ENCODE results near the gene PIK3IP1. TPM values are rescaled to one million over a fixed set of nuclear protein-coding genes. Genes with fewer than 3 reads are reported as not detected.
"Not testable (repeated sequence)": the region's sequence is repeated elsewhere in the genome, so short reads cannot be mapped to it uniquely, and the experiment has no call there.

The PIK3IP1 gene
- total RNA-seq, 4 donors from 2014 or later, result 32.8 to 61.2 (median 47.1) TPM

DNA sequence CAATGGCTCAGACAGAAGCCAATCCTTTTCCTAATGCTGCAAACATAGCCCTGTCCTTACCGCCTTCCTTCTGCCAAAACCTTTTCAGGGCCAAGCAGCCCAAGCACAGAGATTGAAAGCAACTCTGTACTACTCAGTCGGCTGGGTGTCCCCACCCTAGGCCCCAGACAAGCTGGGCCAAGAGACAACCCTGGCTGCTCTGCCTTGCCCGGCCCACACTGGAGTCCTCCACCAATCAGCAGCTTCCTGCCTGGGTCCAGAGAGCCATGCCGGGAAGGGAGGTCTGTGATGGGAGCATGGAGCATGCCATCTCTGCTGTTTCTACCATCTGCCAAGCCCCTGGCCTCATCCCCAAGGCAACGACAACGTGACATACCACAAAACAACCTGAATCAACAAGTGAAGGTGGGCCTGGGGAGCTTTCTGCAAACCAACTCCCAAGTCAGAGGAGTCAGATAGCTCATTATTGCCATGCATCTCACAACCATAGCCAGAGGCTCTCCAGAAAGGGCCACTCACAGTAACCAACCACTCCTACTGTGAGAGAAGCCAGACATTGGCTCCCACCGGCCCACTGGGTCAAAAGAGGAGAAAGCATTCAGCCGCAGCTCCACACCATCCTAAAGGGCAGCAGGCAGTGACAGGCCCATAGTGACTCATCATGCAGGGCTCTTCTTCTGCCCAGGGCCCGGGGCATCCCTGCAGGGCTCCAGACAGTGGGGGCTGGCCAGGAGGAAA lies 35.7 kb upstream of the PIK3IP1 start:
- no peak for ATAC-seq (ENCODE audit: low FRiP score)
- TF ChIP-seq, protein P1, sequence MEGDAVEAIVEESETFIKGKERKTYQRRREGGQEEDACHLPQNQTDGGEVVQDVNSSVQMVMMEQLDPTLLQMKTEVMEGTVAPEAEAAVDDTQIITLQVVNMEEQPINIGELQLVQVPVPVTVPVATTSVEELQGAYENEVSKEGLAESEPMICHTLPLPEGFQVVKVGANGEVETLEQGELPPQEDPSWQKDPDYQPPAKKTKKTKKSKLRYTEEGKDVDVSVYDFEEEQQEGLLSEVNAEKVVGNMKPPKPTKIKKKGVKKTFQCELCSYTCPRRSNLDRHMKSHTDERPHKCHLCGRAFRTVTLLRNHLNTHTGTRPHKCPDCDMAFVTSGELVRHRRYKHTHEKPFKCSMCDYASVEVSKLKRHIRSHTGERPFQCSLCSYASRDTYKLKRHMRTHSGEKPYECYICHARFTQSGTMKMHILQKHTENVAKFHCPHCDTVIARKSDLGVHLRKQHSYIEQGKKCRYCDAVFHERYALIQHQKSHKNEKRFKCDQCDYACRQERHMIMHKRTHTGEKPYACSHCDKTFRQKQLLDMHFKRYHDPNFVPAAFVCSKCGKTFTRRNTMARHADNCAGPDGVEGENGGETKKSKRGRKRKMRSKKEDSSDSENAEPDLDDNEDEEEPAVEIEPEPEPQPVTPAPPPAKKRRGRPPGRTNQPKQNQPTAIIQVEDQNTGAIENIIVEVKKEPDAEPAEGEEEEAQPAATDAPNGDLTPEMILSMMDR (IDR thresholded peaks at IDR 0.05), result no peak

DNA sequence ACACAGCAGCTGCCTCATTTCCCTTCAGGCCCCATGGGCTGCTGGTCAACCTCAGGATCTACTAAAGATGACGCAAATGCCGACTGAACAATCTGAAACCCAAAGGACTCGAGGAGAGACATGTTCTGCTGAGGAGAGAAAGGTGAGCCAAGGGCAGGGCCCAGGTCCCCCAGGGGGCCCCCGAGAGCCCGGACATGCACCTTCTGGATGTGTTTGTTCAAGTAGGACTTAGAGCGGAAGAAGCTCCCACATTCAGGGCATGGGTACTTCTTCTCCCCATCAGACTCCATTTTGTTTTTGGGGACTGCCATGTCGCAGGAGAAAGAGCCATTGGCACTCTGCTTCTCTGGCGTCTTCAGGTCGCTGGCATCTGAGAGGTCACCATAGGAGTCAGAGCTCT lies 34.6 kb upstream of the PIK3IP1 start:
- ATAC-seq (ENCODE audit: low FRiP score), result no peak
- TF ChIP-seq, protein P1 (IDR thresholded peaks at IDR 0.05), result no peak
- no peak for DNase-seq (ENCODE audit: low spot score)

More for the DNA sequence above, 35.7 kb upstream of the PIK3IP1 start:
- no peak for DNase-seq (ENCODE audit: low spot score)

DNA sequence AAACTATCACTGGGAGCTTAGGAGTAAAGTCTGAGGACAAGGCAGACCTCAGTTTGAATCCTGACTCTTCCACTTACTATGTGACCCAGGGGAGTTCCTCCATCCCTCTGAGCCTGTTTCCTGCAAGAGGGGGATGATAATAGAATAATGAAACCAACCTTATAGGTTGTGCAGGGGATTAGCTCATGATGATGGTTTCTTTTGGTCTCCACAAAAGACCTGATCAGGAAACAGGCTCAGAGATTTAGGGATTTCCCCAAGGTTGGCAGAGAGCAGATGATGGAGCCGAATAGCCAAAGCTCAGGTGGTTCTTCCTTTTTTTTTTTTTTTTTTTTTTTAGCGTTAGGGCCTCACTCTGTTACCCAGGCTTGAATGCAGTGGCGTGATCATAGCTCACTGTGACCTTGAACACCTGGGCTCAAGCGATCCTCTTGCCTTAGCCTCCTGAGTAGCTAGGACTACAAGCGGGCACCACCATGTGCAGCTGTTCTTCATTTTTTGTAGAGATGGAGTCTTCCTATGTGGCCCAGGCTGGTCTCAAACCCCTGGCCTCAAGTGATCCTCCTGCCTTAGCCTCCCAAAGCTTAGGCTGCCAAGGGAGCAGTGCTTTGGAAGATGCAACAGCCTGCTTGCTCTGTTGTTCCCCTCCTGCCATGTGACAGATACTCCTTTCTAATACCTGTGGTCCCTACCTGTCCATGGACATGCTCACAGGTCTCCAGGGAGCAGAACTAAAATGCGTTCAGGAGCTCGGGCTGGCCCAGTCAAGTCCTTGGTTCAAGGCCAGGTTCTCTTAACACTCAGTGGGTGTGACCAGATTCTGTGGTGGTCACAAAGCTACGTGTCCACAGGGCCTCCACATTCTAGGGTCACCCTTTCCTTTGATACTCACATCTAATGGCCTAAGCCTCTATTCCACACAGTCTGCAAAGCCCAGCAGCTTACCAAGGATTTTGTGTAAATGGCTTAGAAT lies 31.6 kb upstream of the PIK3IP1 start:
- TF ChIP-seq, protein P1 (IDR thresholded peaks at IDR 0.05), result no peak
- ATAC-seq (ENCODE audit: low FRiP score), result no peak
- DNase-seq (ENCODE audit: low spot score), result no peak

DNA sequence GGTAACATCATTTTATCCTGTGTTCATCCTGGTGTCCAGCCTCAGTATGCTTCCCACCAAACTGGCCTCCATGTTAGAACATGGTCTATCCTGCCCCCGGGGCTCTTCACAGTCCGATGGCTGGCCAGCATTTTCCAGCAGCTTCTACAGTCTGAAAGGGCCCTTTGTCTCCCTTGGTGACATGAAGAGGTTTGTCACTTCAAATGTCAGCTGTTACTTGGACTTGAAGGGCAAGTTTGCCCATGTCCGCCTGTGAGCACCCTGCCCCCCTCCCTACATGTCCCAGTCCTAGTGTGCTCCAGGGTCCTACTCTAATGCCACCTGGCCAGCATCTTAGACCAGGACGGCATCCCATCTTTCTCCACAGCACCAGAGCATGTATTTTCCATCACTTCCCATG lies 29.1 kb upstream of the PIK3IP1 start:
- no peak for DNase-seq (ENCODE audit: low spot score)
- no peak for ATAC-seq (ENCODE audit: low FRiP score)

DNA sequence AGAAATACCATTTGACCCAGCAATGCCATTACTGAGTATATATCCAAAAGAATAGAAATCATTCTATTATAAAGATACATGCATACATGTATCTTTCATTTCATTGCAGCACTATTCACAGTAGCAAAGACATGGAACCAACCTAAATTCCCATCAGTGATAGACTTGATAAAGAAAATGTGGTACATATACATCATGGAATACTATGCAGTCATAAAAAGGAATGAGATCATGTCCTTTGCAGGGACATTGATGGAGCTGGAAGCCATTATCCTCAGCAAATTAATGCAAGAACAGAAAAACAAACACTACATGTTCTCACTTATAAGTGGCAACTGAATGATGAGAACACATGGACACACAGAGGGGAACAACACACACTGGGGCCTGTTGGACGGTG lies 21.9 kb upstream of the PIK3IP1 start:
- DNase-seq (ENCODE audit: low spot score), result not testable (repeated sequence)

More for the DNA sequence above, 29.1 kb upstream of the PIK3IP1 start:
- TF ChIP-seq, protein P1 (IDR thresholded peaks at IDR 0.05), result no peak

DNA sequence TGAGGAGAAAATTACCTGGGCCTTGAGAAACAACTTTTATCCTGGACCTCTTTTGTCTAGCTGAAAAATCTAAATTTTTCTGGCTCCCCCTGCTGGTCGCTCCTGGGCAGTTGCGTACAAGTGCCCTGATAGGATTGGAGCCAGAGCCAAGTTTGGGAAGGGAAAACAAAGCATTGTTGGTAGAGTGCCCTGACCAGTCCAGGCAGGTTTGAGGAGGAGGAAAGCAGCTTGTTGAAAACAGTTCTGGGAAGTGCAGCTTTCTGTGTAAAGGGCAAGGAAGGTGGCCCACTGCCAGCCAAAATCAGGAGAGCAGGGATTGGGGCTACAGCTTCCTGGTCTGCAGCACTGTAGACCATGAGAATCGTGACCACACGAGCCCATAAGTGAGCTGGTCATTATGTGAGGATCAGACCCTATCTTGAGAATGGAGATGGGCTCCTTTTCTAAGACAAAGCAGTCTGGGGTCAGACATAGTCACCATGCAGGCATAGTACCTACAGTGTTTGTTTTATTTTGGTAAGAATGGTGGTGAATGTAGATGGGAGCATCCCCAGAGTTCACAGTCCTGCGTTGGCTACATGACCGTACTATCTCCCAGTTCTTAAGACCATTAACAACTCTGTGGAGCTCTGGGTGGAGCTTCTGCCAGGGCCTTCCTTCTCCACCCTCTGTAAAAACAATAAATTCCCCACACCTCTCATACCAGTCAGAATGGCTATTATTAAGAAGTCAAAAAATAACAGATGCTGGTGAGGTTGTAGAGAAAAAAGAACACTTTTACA lies 21.3 kb upstream of the PIK3IP1 start:
- TF ChIP-seq, protein P1 (IDR thresholded peaks at IDR 0.05), result peak in 1 of 3 donors; percentile 53
- DNase-seq (ENCODE audit: low spot score) (peak; percentile 46), ATAC-seq (ENCODE audit: low FRiP score) (peak; percentile 94)

More for the DNA sequence above, 21.9 kb upstream of the PIK3IP1 start:
- not testable (repeated sequence) for ATAC-seq (ENCODE audit: low FRiP score)

DNA sequence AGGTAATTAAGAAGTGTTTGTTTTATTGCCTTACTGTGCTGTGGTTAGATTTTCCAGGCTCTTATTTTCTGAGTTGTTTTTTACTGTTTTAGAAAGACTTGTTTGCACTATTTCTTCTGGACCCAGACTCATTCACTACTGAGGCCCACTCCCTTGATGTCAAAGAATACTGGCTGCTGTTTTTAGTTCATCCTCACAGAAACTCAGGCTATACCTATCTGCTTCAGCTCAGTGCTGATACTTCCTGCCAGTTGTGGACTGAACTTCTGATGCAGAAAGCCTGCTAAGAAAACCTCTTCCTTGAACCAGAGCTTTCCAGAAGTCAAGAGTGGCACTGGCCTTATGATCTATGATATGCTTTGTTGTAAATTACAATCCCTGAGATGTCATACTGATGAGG lies 15.9 kb upstream of the PIK3IP1 start:
- TF ChIP-seq, protein P1 (IDR thresholded peaks at IDR 0.05), result no peak
- DNase-seq (ENCODE audit: low spot score) (no peak), ATAC-seq (ENCODE audit: low FRiP score) (no peak)
